HG03045 (cell line): ENCODE data around the gene GPATCH3.
"Not testable (repeated sequence)": the region's sequence is repeated elsewhere in the genome, so short reads cannot be mapped to it uniquely, and the experiment has no call there.

Experiments used
- ATAC-seq: cut with Tn5 transposase; IDR thresholded peaks from one replicate; pipeline ENCODE4 v1.9.1; 2021; ENCODE audit warnings: mild to moderate bottlenecking, moderate library complexity; ENCODE audit not compliant: unreplicated experiment

Gene GPATCH3

GRCh38 chr1:26913389-26913753 lies 13.1 kb upstream of the GPATCH3 start:
- ATAC-seq: no peak

GRCh38 chr1:26912147-26912490 lies 11.9 kb upstream of the GPATCH3 start:
- ATAC-seq: no peak

GRCh38 chr1:26911399-26912146 lies 11.3 kb upstream of the GPATCH3 start:
- ATAC-seq: no peak

GRCh38 chr1:26910343-26911160 lies 10.3 kb upstream of the GPATCH3 start:
- no peak for ATAC-seq

GRCh38 chr1:26909951-26910342 lies 9.7 kb upstream of the GPATCH3 start:
- no peak for ATAC-seq

- no peak for ATAC-seq
Observed at GRCh38 chr1:26907071-26907917, 7.0 kb upstream of the GPATCH3 start.

GRCh38 chr1:26900815-26901511 lies 696 bp upstream of the GPATCH3 start:
- ATAC-seq: no peak

- ATAC-seq: no peak
Observed at GRCh38 chr1:26897351-26897750, 2.9 kb downstream of the GPATCH3 start.

GRCh38 chr1:26894263-26894662 lies 6.0 kb downstream of the GPATCH3 start:
- ATAC-seq: no peak

- ATAC-seq: peak; percentile 14
Observed at GRCh38 chr1:26890467-26890796, 9.8 kb downstream of the GPATCH3 start.

- ATAC-seq: peak; percentile 70
Observed at GRCh38 chr1:26889551-26890466, 10.5 kb downstream of the GPATCH3 start, which contains the start of gene GPN2. GPN2 (minus strand) TSS chr1:26890283; CDS start chr1:26890096, 187 bp downstream.

GRCh38 chr1:26888231-26888630 lies 12.0 kb downstream of the GPATCH3 start:
- ATAC-seq: no peak

GRCh38 chr1:26887125-26887524 lies 13.1 kb downstream of the GPATCH3 start:
- ATAC-seq: no peak

GRCh38 chr1:26882696-26883463 lies 17.4 kb downstream of the GPATCH3 start:
- no peak for ATAC-seq

- ATAC-seq: not testable (repeated sequence)
Observed at GRCh38 chr1:26881611-26882010, 18.7 kb downstream of the GPATCH3 start.

GRCh38 chr1:26879793-26880192 lies 20.5 kb downstream of the GPATCH3 start:
- ATAC-seq: no peak

- ATAC-seq: no peak
Observed at GRCh38 chr1:26877326-26877725, 22.9 kb downstream of the GPATCH3 start.

- no peak for ATAC-seq
Observed at GRCh38 chr1:26874896-26875295, 25.4 kb downstream of the GPATCH3 start.

GRCh38 chr1:26873097-26873496 lies 27.2 kb downstream of the GPATCH3 start:
- ATAC-seq: not testable (repeated sequence)
